HCT116 (cell line): ENCODE measurements around the gene CCDC3. TPM values are rescaled to one million over a fixed set of nuclear protein-coding genes. Genes with fewer than 3 reads are reported as not detected.

ENCODE experiments used
- ATAC-seq: fragments of 200-7000 bp; cut with Tn5 transposase; 2 replicates; pipeline ENCODE4 v1.9.1; 2020; ENCODE audit warnings: mild to moderate bottlenecking, moderate library complexity
- BruUV-seq: library from RNA; stranded (reverse); fragments of 400-500 nt; replicated peaks from 2 replicates; lab custom pipeline; 2021; lab: Mats Ljungman, UMichigan
- CTCF ChIA-PET: fragments of 300-600 bp; sonication (Branson Sonifier 250); formaldehyde crosslinking; loops from one replicate; lab custom pipeline; 2021; ENCODE audit warnings: antibody characterized with exemption; lab: Charles Lee
- POLR2A ChIA-PET: fragments of 300-600, 350-600 bp; sonication (Branson Sonifier 250); formaldehyde crosslinking; loops from one replicate; lab custom pipeline; 2021; ENCODE audit warnings: antibody characterized with exemption; lab: Charles Lee
- RAD21 ChIA-PET, 2 experiments: fragments of 300-600 bp; sonication (Branson Sonifier 250); formaldehyde crosslinking; loops; one replicate each; lab custom pipeline; 2023; ENCODE audit warnings: low total read pairs in 2 of 2; ENCODE audit not compliant: uncharacterized antibody in 2 of 2, unreplicated experiment in 2 of 2, low non-redundant PET in 1 of 2; lab: Charles Lee
- DNase-seq: peaks from one replicate; pipeline ENCODE4 v3.0.0-alpha.2; 2010; ENCODE audit warnings: low read depth, low spot score
- H2AFZ ChIP-seq: fragments of 200-600 bp; shearing (Covaris generic), sonication (generic); 2 replicates; pipeline ENCODE4 v1.6.1; 2017; ENCODE audit warnings: low read depth, mixed run types, mixed read lengths, antibody characterized with exemption, low read length; ENCODE audit not compliant: poor library complexity, severe bottlenecking
- H3K27ac ChIP-seq: 2 replicates; pipeline ENCODE4 v1.5.1; 2012; ENCODE audit warnings: low read depth, low read length
- H3K27me3 ChIP-seq: fragments of 200-600 bp; sonication (generic); 2 replicates; pipeline ENCODE4 v1.6.1; 2016; ENCODE audit warnings: mixed run types, low read length, mixed read lengths; ENCODE audit not compliant: insufficient read depth
- H3K36me3 ChIP-seq, 2 experiments: fragments of 200-500 bp in 1 of 2; fragments of 200-600 bp in 1 of 2; sonication (Bioruptor generic) in 1 of 2; sonication (generic) in 1 of 2; 2 replicates each; pipeline versions ENCODE4 v1.5.1 to v1.6.1; 2014 to 2016; ENCODE audit warnings: low read length in 2 of 2, inconsistent platforms in 1 of 2, mixed read lengths in 1 of 2, mixed run types in 1 of 2; ENCODE audit not compliant: insufficient read depth in 2 of 2, control insufficient read depth in 1 of 2
- H3K4me1 ChIP-seq, 2 experiments: fragments of 200-600 bp in 1 of 2; sonication (generic) in 1 of 2; 2 replicates each; pipeline versions ENCODE4 v1.5.1 to v1.6.1; 2012 to 2017; ENCODE audit warnings: low read length in 2 of 2, inconsistent platforms in 1 of 2, mild to moderate bottlenecking in 1 of 2, mixed read lengths in 1 of 2, mixed run types in 1 of 2, moderate library complexity in 1 of 2; ENCODE audit not compliant: insufficient read depth in 2 of 2, control insufficient read depth in 1 of 2
- H3K4me2 ChIP-seq: fragments of 200-600 bp; sonication (generic); 2 replicates; pipeline ENCODE4 v1.6.1; 2017; ENCODE audit warnings: mixed run types, low read length, mixed read lengths
- H3K4me3 ChIP-seq, 2 experiments: fragments of 200-600 bp in 1 of 2; sonication (generic) in 1 of 2; replicated peaks in 1 of 2; 2 replicates each; pipeline ENCODE4 v1.5.1; 2011 to 2016; ENCODE audit warnings: low read length in 2 of 2, control low read depth in 1 of 2, low read depth in 1 of 2, mild to moderate bottlenecking in 1 of 2, mixed read lengths in 1 of 2, mixed run types in 1 of 2
- H3K79me2 ChIP-seq: fragments of 200-600 bp; sonication (generic); 2 replicates; pipeline ENCODE4 v1.6.1; 2017; ENCODE audit warnings: mild to moderate bottlenecking, mixed run types, low read length, moderate library complexity, mixed read lengths; ENCODE audit not compliant: insufficient read depth
- H3K9ac ChIP-seq: fragments of 200-600 bp; sonication (generic); 2 replicates; pipeline ENCODE4 v1.6.1; 2016; ENCODE audit warnings: low read length, mixed read lengths
- H3K9me2 ChIP-seq: fragments of 200-600 bp; sonication (generic), shearing (Covaris generic); 2 replicates; pipeline ENCODE4 v1.6.1; 2017; ENCODE audit warnings: mixed run types, mild to moderate bottlenecking, moderate library complexity; ENCODE audit not compliant: insufficient read depth
- H3K9me3 ChIP-seq, 2 experiments: fragments of 200-500 bp in 1 of 2; fragments of 200-600 bp in 1 of 2; sonication (Bioruptor generic) in 1 of 2; sonication (generic) in 1 of 2; 2 replicates each; pipeline ENCODE4 v1.6.1; 2014 to 2017; ENCODE audit warnings: low read length in 2 of 2, mixed read lengths in 2 of 2, inconsistent platforms in 1 of 2, low read depth in 1 of 2, mild to moderate bottlenecking in 1 of 2, mixed run types in 1 of 2, moderate library complexity in 1 of 2; ENCODE audit not compliant: control insufficient read depth in 1 of 2, insufficient read depth in 1 of 2
- H4K20me1 ChIP-seq: fragments of 200-600 bp; sonication (generic), shearing (Covaris generic); 2 replicates; pipeline ENCODE4 v1.6.1; 2017; ENCODE audit warnings: mixed run types, mild to moderate bottlenecking, moderate library complexity; ENCODE audit not compliant: insufficient read depth
- CBX3 ChIP-seq: IDR thresholded peaks from 2 replicates; pipeline ENCODE4 v1.6.1; 2012; ENCODE audit warnings: low read depth
- CEBPB ChIP-seq: IDR thresholded peaks from 2 replicates; pipeline ENCODE4 v1.6.1; 2012; ENCODE audit warnings: low read depth
- EGR1 ChIP-seq: IDR thresholded peaks from 2 replicates; pipeline ENCODE4 v1.6.1; 2012; ENCODE audit warnings: low read depth
- ELF1 ChIP-seq: IDR thresholded peaks from 2 replicates; pipeline ENCODE4 v1.6.1; 2012; ENCODE audit warnings: low read depth, borderline replicate concordance
- EZH2 ChIP-seq: fragments of 200-600 bp; sonication (generic); IDR thresholded peaks from 2 replicates; pipeline ENCODE4 v1.6.1; 2017; ENCODE audit warnings: antibody characterized with exemption, mixed run types
- FOSL1 ChIP-seq: IDR thresholded peaks from 2 replicates; pipeline ENCODE4 v1.6.1; 2012; ENCODE audit warnings: low read depth
- JUND ChIP-seq: IDR thresholded peaks from 2 replicates; pipeline ENCODE4 v1.6.1; 2012
- POLR2A ChIP-seq: IDR thresholded peaks from 2 replicates; pipeline ENCODE4 v1.7.0; 2011; ENCODE audit warnings: borderline replicate concordance; ENCODE audit not compliant: insufficient read depth, insufficient read length; ENCODE audit errors: extremely low read depth
- POLR2AphosphoS5 ChIP-seq: IDR thresholded peaks from 2 replicates; pipeline ENCODE4 v1.6.1; 2011; ENCODE audit warnings: mild to moderate bottlenecking, low read depth, low read length, moderate library complexity
- RAD21 ChIP-seq: IDR thresholded peaks from 2 replicates; pipeline ENCODE4 v1.6.1; 2012; ENCODE audit warnings: low read depth, mild to moderate bottlenecking
- SIN3A ChIP-seq: IDR thresholded peaks from 2 replicates; pipeline ENCODE4 v1.6.1; 2012; ENCODE audit warnings: low read depth
- SP1 ChIP-seq: IDR thresholded peaks from 2 replicates; pipeline ENCODE4 v1.6.1; 2012; ENCODE audit warnings: low read depth
- SRF ChIP-seq: IDR thresholded peaks from 2 replicates; pipeline ENCODE4 v1.6.1; 2012; ENCODE audit warnings: low read depth
- TCF7L2 ChIP-seq: IDR thresholded peaks from 2 replicates; pipeline ENCODE4 v1.7.0; 2011; ENCODE audit warnings: borderline replicate concordance, inconsistent platforms; ENCODE audit not compliant: insufficient read depth, insufficient read length; ENCODE audit errors: extremely low read depth
- YY1 ChIP-seq: IDR thresholded peaks from 2 replicates; pipeline ENCODE4 v1.6.1; 2011; ENCODE audit warnings: low read length, low read depth, moderate library complexity, mild to moderate bottlenecking; ENCODE audit not compliant: insufficient replicate concordance; ENCODE audit errors: extremely low read depth
- ZFX ChIP-seq: fragments of 450-650 bp; IDR thresholded peaks from 2 replicates; pipeline ENCODE4 v1.6.1; 2017
- intact Hi-C: fragments of 100-400 bp; cut with micrococcal nuclease; formaldehyde crosslinking; loops from 2 replicates; pipeline ENCODE4 v1.10.0; 2022
- total RNA-seq: library from RNA; stranded (reverse); gene quantifications from one replicate; pipeline ENCODE4 v1.2.1, GENCODE V29; 2021; ENCODE audit not compliant: unreplicated experiment
- TF ChIP-seq, protein P1 (sequence below), 3 experiments: fragments of 200-600 bp in 1 of 3; sonication (generic) in 1 of 3; IDR thresholded peaks in 2 of 3; conservative IDR thresholded peaks in 1 of 3; 2 replicates each; pipeline ENCODE4 v1.5.1; 2012 to 2017; ENCODE audit warnings: low read depth in 2 of 3, low read length in 2 of 3, antibody characterized with exemption in 1 of 3, borderline replicate concordance in 1 of 3, control low read depth in 1 of 3, mild to moderate bottlenecking in 1 of 3, mixed read lengths in 1 of 3, mixed run types in 1 of 3, moderate library complexity in 1 of 3; ENCODE audit not compliant: insufficient read depth in 1 of 3
- TF ChIP-seq, protein P2 (sequence below): IDR thresholded peaks from 2 replicates; pipeline ENCODE4 v1.6.1; 2012
- TF ChIP-seq, protein P3 (sequence below): IDR thresholded peaks from 2 replicates; pipeline ENCODE4 v1.6.1; 2012; ENCODE audit warnings: low read depth

The CCDC3 gene
- total RNA-seq, 1 experiment from 2014 or later = 10.5 TPM

DNA sequence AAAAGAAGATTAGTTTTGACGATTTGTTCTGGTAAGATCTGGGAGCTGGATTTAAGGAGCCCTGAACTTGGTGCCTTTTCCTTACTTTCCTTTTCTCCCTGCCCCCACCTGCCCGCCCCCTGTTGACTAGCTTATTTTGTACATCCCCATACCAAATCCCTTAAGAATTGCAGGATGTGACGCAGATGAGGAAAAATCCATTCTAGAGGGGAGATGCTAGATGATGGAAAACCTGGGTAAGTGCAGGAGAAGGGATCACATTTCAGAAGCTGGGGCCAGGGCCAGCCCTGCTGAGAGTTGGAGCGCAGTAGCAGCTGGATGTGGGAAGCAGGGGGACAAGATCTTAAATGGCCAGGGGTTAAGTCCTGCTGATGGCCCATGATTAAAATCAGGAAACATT, 93.9 kb downstream of the CCDC3 start:
- Histone ChIP-seq H4K20me1 (no peaks in the 10 kb centered on the region), H3K36me3 (no peaks in the 10 kb centered on the region), H3K9me3 (no peaks in the 10 kb centered on the region), H3K9ac (no peak overlapping the region), H3K4me2 (no peak overlapping the region), H3K27ac (no peak overlapping the region), H3K4me1 (no peaks in the 10 kb centered on the region), H3K27me3 (no peaks in the 10 kb centered on the region), H3K79me2 (no peaks in the 10 kb centered on the region), H3K4me3 (no peak overlapping the region), H3K9me2 (no peaks in the 10 kb centered on the region), H2AFZ (no peak overlapping the region)
- TF ChIP-seq POLR2AphosphoS5 = no peak
- TF ChIP-seq, protein P1, sequence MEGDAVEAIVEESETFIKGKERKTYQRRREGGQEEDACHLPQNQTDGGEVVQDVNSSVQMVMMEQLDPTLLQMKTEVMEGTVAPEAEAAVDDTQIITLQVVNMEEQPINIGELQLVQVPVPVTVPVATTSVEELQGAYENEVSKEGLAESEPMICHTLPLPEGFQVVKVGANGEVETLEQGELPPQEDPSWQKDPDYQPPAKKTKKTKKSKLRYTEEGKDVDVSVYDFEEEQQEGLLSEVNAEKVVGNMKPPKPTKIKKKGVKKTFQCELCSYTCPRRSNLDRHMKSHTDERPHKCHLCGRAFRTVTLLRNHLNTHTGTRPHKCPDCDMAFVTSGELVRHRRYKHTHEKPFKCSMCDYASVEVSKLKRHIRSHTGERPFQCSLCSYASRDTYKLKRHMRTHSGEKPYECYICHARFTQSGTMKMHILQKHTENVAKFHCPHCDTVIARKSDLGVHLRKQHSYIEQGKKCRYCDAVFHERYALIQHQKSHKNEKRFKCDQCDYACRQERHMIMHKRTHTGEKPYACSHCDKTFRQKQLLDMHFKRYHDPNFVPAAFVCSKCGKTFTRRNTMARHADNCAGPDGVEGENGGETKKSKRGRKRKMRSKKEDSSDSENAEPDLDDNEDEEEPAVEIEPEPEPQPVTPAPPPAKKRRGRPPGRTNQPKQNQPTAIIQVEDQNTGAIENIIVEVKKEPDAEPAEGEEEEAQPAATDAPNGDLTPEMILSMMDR (IDR thresholded peaks at IDR 0.05 in 2 of 3, conservative IDR thresholded peaks at IDR 0.05 in 1 of 3; ENCODE audit: borderline replicate concordance in 1 of 3, insufficient read depth in 1 of 3, low read depth in 2 of 3, low read length in 2 of 3) = no peak
- no peak for TF ChIP-seq SRF
- TF ChIP-seq CBX3 = no peak
- TF ChIP-seq FOSL1 = no peak
- TF ChIP-seq POLR2A = no peak
- TF ChIP-seq, protein P2, sequence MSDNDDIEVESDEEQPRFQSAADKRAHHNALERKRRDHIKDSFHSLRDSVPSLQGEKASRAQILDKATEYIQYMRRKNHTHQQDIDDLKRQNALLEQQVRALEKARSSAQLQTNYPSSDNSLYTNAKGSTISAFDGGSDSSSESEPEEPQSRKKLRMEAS = no peak
- no peak for TF ChIP-seq SIN3A
- no peak for TF ChIP-seq TCF7L2
- TF ChIP-seq EZH2 = no peak
- TF ChIP-seq, protein P3, sequence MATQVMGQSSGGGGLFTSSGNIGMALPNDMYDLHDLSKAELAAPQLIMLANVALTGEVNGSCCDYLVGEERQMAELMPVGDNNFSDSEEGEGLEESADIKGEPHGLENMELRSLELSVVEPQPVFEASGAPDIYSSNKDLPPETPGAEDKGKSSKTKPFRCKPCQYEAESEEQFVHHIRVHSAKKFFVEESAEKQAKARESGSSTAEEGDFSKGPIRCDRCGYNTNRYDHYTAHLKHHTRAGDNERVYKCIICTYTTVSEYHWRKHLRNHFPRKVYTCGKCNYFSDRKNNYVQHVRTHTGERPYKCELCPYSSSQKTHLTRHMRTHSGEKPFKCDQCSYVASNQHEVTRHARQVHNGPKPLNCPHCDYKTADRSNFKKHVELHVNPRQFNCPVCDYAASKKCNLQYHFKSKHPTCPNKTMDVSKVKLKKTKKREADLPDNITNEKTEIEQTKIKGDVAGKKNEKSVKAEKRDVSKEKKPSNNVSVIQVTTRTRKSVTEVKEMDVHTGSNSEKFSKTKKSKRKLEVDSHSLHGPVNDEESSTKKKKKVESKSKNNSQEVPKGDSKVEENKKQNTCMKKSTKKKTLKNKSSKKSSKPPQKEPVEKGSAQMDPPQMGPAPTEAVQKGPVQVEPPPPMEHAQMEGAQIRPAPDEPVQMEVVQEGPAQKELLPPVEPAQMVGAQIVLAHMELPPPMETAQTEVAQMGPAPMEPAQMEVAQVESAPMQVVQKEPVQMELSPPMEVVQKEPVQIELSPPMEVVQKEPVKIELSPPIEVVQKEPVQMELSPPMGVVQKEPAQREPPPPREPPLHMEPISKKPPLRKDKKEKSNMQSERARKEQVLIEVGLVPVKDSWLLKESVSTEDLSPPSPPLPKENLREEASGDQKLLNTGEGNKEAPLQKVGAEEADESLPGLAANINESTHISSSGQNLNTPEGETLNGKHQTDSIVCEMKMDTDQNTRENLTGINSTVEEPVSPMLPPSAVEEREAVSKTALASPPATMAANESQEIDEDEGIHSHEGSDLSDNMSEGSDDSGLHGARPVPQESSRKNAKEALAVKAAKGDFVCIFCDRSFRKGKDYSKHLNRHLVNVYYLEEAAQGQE = no peak
- no peak for TF ChIP-seq JUND
- TF ChIP-seq EGR1 = no peak
- no peak for TF ChIP-seq ELF1
- TF ChIP-seq YY1 = no peak
- TF ChIP-seq ZFX = no peak
- no peak for TF ChIP-seq RAD21
- TF ChIP-seq CEBPB = no peak
- TF ChIP-seq SP1 = no peak
- POLR2A ChIA-PET = no interaction called here
- RAD21 ChIA-PET = no interaction called here
- ATAC-seq (no peak), DNase-seq (no peak)
- CTCF ChIA-PET = no interaction called here
- intact Hi-C loops = no loop called here
- BruUV-seq = no TSS peak
